Activated CD8-positive, alpha-beta memory T cell treated with anti-CD3 and anti-CD28 coated beads, Interleukin-2, amount 50 U/mL, for 1 hour (primary cell): ENCODE results near the gene AFP.

ENCODE experiments used
- DNase-seq: peaks from one replicate; pipeline ENCODE4 v3.0.0-alpha.2; 2020; ENCODE audit errors: extremely low read depth

AFP gene

GRCh38 chr4:73414936-73415271 lies 21.1 kb upstream of the AFP start:
- DNase-seq = no peak

- no peak for DNase-seq
These were observed 20.2 kb upstream of the AFP start for GRCh38 chr4:73415807-73416238.

DNA sequence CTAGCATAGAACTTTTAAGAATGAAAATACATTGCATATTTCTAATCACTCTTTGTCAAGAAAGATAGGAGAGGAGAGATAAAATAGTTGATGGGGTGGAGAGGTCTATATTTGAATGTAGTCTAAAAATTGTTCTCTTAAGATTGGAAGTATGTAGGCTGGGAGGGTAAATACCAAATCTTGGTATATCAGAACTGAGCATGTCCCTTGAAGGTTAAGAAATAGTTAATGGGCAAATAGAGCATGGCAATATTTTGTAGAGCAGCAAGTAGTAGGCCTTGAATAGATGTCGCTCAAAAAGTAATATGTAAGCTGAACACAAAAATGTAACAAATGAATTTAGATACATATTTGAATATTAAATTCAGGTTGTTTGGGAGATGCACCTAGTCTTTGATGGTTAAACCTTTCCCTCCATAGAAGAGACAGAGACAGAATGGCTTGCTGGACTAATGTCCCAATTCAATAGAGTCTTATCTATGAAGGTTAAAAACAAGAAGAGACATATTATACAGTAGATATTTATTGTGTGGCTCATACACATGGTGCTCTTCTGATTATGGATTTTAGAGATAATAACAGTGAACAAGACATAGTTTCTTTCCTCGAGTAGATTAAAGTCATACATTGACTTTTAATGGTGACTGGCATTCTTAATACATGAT lies 19.5 kb upstream of the AFP start:
- DNase-seq = no peak

- no peak for DNase-seq
These were observed 18.7 kb upstream of the AFP start for GRCh38 chr4:73417342-73417741.

DNA sequence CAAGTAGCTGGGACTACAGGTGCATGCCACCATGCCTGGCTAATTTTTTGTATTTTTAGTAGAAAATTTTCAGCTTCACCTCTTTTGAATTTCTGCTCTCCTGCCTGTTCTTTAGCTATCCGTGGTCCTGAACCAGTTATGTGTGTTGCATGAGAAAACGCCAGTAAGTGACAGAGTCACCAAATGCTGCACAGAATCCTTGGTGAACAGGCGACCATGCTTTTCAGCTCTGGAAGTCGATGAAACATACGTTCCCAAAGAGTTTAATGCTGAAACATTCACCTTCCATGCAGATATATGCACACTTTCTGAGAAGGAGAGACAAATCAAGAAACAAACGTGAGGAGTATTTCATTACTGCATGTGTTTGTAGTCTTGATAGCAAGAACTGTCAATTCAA lies 18.0 kb upstream of the AFP start:
- DNase-seq = no peak

DNA sequence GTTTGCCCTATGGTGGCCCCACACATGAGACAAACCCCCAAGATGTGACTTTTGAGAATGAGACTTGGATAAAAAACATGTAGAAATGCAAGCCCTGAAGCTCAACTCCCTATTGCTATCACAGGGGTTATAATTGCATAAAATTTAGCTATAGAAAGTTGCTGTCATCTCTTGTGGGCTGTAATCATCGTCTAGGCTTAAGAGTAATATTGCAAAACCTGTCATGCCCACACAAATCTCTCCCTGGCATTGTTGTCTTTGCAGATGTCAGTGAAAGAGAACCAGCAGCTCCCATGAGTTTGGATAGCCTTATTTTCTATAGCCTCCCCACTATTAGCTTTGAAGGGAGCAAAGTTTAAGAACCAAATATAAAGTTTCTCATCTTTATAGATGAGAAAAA lies 17.3 kb upstream of the AFP start:
- DNase-seq = no peak

DNA sequence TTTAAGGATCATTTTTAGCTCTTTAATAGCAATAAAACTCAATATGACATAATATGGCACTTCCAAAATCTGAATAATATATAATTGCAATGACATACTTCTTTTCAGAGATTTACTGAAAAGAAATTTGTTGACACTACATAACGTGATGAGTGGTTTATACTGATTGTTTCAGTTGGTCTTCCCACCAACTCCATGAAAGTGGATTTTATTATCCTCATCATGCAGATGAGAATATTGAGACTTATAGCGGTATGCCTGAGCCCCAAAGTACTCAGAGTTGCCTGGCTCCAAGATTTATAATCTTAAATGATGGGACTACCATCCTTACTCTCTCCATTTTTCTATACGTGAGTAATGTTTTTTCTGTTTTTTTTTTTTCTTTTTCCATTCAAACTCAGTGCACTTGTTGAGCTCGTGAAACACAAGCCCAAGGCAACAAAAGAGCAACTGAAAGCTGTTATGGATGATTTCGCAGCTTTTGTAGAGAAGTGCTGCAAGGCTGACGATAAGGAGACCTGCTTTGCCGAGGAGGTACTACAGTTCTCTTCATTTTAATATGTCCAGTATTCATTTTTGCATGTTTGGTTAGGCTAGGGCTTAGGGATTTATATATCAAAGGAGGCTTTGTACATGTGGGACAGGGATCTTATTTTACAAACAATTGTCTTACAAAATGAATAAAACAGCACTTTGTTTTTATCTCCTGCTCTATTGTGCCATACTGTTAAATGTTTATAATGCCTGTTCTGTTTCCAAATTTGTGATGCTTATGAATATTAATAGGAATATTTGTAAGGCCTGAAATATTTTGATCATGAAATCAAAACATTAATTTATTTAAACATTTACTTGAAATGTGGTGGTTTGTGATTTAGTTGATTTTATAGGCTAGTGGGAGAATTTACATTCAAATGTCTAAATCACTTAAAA lies 16.6 kb upstream of the AFP start:
- DNase-seq = no peak

- no peak for DNase-seq
These were observed 15.4 kb upstream of the AFP start for GRCh38 chr4:73420615-73421014.

GRCh38 chr4:73421708-73422457 lies 14.1 kb upstream of the AFP start:
- DNase-seq = no peak

DNA sequence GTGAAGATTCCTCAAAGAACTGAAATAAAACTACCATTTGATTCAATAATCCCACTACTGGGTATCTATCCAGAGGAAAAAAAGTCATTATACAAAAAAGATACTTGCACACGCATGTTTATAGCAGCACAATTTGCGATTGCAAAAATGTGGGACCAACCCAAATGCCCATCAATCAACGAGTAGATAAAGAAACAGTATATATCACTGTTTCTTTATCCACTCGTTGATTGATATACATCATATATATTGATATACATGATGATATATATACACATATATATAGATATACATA lies 13.6 kb upstream of the AFP start:
- DNase-seq = no peak

DNA sequence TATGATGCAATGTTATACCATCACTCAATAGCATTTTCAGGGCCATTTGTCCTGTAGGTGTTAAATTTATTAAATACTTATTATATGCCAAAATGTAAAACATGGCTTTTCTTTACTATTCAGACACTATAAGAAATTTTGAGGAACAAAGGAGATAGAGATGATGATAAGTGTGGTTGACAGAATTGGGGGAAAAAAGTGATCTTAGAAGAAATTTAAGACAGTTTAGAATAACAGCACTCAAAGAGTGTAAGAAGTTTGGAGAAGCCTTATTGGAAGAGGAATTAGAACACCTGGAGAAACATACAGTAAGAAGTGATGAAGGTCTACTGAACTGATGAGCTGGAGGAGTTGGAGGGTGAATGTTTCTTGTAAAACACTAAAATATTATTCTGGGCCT lies 12.8 kb upstream of the AFP start:
- DNase-seq = no peak

DNA sequence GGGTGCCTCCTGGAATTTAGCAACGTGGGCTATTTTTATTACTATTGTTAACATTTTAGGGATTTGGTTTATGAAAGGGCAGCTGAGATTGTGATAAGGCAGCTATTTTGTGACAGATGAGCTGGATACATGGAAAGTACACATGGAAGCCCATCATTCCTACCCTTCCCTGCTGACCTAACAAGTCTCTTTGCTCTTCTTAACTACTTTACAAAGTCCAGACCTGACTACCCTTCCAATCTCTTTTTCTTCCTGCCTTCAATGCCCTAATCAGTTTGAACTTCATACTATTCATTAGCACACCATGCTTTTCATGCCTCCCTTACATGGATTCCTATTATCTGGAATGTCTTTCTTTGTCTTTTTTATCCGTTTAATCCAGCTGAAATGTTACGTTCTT lies 9.4 kb upstream of the AFP start:
- DNase-seq = no peak

- no peak for DNase-seq
These were observed 6.9 kb upstream of the AFP start for GRCh38 chr4:73429118-73429517.

- DNase-seq = no peak
These were observed 6.0 kb upstream of the AFP start for GRCh38 chr4:73429826-73430587.

- DNase-seq = no peak
These were observed 4.2 kb upstream of the AFP start for GRCh38 chr4:73431813-73432168.

- no peak for DNase-seq
These were observed 3.6 kb upstream of the AFP start for GRCh38 chr4:73432169-73433000.

- no peak for DNase-seq
These were observed 2.9 kb upstream of the AFP start for GRCh38 chr4:73433140-73433539.

DNA sequence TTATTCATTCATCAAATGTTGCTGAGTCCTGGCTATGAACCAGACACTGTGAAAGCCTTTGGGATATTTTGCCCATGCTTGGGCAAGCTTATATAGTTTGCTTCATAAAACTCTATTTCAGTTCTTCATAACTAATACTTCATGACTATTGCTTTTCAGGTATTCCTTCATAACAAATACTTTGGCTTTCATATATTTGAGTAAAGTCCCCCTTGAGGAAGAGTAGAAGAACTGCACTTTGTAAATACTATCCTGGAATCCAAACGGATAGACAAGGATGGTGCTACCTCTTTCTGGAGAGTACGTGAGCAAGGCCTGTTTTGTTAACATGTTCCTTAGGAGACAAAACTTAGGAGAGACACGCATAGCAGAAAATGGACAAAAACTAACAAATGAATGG lies 1.7 kb upstream of the AFP start:
- DNase-seq = no peak

DNA sequence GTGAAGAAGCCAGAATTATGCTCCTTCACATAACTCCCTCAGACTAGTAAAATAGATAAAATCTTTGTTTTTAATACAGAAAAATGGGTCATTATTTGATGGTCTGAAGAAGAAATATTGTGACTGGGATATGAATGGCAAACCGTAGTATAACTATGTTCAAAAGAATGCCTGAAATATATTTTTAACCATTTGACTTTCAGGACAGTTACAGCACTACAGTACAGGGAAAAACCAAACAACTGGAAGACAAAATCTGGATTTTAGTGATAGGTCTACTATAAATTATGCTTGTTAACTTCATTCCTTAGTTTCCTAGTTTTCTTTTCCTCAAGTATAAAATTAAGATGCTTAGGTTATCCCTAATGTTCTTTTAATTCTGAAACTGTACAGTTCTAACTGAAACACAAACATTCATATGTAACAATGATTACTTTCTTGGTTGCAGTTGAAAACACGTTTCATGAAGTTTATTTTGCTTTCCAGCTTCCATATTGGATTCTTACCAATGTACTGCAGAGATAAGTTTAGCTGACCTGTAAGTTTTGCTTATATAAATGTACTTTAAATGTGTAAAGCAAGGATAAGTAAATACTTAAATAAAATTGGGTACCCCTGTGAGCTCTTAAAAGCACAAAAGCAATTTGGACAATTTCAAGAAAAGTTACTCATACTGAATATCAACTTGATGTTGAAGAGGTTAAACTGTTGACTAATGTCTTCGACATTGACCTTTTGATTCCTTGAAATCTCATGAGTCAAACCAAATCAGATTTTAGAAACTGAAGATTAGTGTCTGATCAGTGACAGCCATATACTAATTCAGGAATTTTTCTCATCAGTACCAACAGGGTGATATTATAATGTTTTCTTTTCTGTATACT lies 895 bp downstream of the AFP start:
- no peak for DNase-seq

DNA sequence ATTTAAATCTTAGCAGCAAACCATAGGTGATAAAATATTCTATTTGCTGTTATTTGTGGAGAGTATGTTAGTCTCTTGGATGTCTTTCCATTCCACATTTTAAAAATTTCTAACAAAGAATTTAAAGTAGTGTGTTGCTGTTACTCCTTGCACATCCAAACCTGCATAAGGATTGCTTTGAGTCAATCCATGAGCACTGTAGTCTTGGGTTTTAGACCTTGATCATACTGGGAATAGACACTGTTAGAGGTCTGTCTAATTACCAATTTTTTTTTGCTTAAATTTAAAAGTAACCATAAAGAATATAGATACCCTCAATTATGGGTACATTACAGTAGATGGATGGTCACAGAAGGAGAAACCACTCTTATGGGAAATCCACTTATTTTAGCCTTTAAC lies 1.5 kb downstream of the AFP start:
- no peak for DNase-seq
